GM19467 (cell line): ENCODE data around the gene DEPDC7.
"Not testable (repeated sequence)": the region's sequence is repeated elsewhere in the genome, so short reads cannot be mapped to it uniquely, and the experiment has no call there.

Experiments used
- ATAC-seq: cut with Tn5 transposase; IDR thresholded peaks from one replicate; pipeline ENCODE4 v1.9.1; 2021; ENCODE audit warnings: mild to moderate bottlenecking, moderate library complexity; ENCODE audit not compliant: unreplicated experiment

Gene DEPDC7

GRCh38 chr11:33021937-33022336 lies 6.3 kb downstream of the DEPDC7 start:
- no peak for ATAC-seq

GRCh38 chr11:33025339-33025722 lies 9.7 kb downstream of the DEPDC7 start:
- no peak for ATAC-seq

DNA sequence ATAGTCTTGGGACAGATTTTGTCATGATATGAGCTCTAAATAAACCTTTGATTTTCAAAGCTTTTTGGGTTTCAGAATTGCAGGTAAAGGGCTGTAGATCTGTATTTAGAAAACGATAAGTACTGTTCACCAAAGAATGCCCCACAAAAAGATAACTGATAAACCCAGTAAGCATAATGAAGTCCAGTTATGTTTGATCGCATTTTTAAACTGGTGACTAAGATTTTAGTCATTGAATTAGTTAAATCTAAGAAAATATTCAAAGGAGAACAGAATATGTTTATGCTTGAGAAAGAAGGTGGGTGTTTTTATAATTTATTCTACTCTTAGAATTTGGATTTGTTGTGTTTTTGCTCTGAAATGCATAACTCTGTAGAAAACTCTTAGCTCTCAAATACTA lies 11.6 kb downstream of the DEPDC7 start:
- ATAC-seq: no peak

DNA sequence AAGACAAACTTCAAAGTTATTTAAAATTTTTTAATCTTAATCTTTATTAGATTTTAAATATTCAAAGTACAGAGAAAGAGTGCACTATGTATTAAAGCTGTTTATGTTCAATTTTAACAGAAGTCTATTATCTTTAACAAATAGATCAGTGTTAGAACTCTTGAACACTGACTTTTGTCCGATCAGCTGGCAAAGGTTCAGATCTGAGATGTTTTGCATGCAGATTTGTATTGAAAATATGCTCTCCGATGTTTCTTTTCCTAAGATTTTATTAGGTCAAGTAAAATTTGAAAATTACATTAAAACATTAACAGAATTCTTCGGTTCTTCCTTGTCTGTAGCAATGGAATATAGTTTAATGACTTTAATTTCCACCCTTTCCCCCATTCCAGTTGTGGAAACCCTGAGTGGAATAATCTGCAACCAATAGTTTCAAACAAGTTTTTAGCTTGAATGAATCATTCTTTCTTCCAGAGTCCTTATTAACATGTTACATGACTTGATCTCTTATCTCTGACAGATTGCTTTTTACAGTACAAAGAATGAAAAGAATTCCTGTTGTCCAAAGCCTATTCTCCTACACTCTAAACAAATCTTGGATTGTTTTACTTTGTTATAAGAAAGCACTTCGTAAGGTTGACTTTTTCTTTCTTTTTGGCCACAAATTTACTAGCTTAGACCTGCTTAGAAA lies 12.3 kb downstream of the DEPDC7 start:
- ATAC-seq: no peak

- no peak for ATAC-seq
Measured at GRCh38 chr11:33028537-33028914, 12.8 kb downstream of the DEPDC7 start.

- not testable (repeated sequence) for ATAC-seq
Measured at GRCh38 chr11:33029218-33029617, 13.5 kb downstream of the DEPDC7 start.

GRCh38 chr11:33033493-33033892 lies 17.8 kb downstream of the DEPDC7 start:
- no peak for ATAC-seq

GRCh38 chr11:33035011-33035410 lies 19.3 kb downstream of the DEPDC7 start:
- no peak for ATAC-seq

GRCh38 chr11:33039274-33040032 lies 23.8 kb downstream of the DEPDC7 start, which contains the start of gene TCP11L1:
Gene TCP11L1, plus strand, starts transcription at chr11:33039572. Its CDS starts 4,202 bp downstream, at chr11:33043774.
- ATAC-seq: peak; percentile 76

GRCh38 chr11:33040033-33040861 lies 24.6 kb downstream of the DEPDC7 start:
- ATAC-seq: peak; percentile 15

DNA sequence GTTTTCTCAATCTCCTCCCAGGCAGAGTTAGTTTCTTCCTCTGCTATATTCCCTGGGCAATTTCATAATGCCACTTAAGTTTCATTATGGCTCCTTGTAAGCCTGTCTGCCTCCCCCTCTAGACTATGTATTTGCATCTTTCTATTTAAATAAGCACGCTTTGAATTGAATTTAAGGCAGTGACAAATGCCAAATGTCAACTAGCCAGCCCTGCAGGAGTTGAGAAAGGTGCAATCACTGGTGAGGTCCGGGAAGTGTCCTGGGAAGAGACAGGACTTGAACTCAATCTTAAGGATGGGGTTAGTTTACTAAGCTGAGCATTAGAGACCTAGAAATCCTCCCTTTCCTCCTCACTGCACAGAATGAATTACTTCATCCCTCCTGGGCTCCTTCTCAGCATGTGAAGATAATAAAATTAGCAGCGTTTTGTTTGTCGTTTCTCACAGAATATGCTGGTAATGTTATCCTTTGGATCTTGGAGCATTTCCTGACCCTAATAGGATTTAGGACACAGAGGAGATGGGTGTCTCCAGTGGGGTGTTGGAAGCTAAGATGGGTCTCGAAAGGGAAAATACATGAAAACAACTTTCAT lies 25.3 kb downstream of the DEPDC7 start:
- ATAC-seq: no peak

DNA sequence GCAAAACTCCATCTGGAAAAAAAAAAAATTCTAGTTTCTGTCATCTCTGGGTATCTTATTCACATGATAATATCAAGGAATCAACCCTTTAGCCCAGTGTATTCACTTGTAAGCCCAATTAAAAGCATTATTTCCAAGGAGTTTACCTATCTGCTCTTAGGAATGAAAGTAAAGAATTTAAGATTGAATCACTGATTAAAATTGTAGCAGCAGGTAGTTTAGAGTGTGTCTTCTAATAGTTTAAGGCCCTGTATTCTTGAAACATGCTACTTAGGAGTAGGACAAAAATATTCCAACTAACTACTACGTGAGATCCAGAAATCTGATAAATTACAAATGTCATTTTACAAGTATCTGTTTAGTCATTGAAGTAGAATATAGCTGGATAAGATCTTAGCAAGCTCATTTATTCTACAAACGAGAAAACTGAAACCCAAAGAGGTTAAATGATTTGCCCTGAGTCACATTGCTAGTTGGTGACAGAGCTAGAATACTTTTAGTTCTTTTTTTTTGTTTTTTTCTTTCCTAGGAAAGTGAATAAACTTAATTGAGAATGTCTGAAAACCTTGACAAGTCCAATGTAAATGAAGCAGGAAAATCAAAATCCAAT lies 27.6 kb downstream of the DEPDC7 start:
- ATAC-seq: no peak

- ATAC-seq: no peak
Measured at GRCh38 chr11:33044285-33044756, 28.6 kb downstream of the DEPDC7 start.

- ATAC-seq: no peak
Measured at GRCh38 chr11:33045551-33046255, 30.0 kb downstream of the DEPDC7 start.

DNA sequence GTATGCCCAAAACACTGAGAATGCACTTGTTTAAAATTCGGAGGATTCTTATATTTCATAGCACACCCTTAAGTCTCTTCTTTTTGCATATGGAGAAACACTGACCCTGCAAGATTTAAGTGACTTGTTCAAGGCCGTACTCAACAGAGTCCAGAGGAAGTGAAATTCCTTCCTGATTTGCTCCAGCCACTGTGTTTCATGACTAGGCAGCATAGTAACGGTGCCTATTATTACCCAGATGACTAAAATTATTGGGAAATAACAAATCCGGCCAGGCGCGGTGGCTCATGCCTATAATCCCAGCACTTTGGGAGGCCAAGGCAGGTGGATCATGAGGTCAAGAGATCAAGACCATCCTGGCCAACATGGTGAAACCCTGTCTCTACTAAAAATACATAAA lies 33.0 kb downstream of the DEPDC7 start:
- ATAC-seq: not testable (repeated sequence)

- ATAC-seq: not testable (repeated sequence)
Measured at GRCh38 chr11:33049565-33050408, 34.1 kb downstream of the DEPDC7 start.

DNA sequence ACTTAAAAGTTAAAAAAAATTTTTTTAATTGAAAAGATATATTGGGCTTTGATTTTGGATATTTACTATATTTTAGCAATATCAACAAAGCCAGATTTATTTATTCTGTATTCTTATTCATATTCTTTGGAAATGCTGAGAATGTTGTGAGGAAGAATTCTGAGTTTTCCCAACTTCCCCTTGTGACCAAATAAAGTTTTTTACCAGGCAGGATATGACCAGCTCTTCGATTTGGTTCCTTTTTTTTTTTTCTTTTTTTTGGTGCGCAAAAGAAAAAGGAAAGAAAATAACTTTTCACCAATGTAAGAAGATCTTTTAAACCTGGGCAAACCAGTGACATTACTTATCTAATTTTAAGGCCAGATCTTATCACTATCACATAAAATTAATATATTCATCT lies 36.6 kb downstream of the DEPDC7 start:
- ATAC-seq: no peak

- ATAC-seq: no peak
Measured at GRCh38 chr11:33055375-33055774, 39.7 kb downstream of the DEPDC7 start.

DNA sequence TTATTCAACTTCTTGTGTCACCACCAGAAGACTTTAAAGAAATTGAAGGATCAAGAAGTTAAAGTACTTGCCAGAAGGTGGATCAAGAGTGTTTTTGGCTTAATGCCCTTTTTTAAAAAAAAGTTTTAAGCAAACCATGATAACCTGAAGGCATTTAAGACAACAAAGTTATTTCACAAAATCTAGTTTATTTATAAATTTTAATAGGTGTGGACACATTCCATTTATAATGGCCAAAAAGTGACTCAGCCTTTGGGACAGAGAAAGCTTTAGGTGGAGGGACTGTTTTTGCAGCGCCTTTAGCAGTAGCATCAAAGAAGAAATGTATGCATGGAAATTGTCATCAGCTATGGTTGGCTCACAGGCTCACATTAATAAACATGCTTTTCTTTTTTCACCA lies 41.6 kb downstream of the DEPDC7 start:
- ATAC-seq: no peak
